SK-N-SH (cell line): ENCODE results near the gene BEX2. TPM values are rescaled to one million over a fixed set of nuclear protein-coding genes. Genes with fewer than 3 reads are reported as not detected.
"Not testable (repeated sequence)": the region's sequence is repeated elsewhere in the genome, so short reads cannot be mapped to it uniquely, and the experiment has no call there.

Experiments used
- CTCF ChIA-PET: fragments of 300-600, 350-600 bp; formaldehyde crosslinking; extraction: SDS; loops from one replicate; lab custom pipeline; 2021; lab: Yijun Ruan, JAX
- POLR2A ChIA-PET: fragments of 350-600 bp; sonication (Branson Sonifier 250); formaldehyde crosslinking; extraction: SDS; loops from one replicate; lab custom pipeline; 2020; ENCODE audit warnings: antibody characterized with exemption, inconsistent platforms; lab: Yijun Ruan, JAX
- DNase-seq: peaks from one replicate; pipeline ENCODE4 v3.0.0; 2012
- H2AFZ ChIP-seq: fragments of 200-600 bp; sonication (generic); 2 replicates; pipeline ENCODE4 v1.8.1; 2016; ENCODE audit warnings: antibody characterized with exemption, mild to moderate bottlenecking, low read depth
- H3F3A ChIP-seq: fragments of 200-600 bp; sonication (generic); replicated peaks from 2 replicates; pipeline ENCODE3; 2016; ENCODE audit warnings: antibody characterized with exemption, mild to moderate bottlenecking; ENCODE audit not compliant: insufficient read depth
- H3K27ac ChIP-seq, 2 experiments: fragments of 200-500 bp in 1 of 2; fragments of 200-600 bp in 1 of 2; sonication (Bioruptor generic) in 1 of 2; sonication (generic), shearing (Covaris generic) in 1 of 2; 2 replicates each; pipeline versions ENCODE4 v1.5.1 to v1.6.1; 2014 to 2016; ENCODE audit warnings: low read depth in 2 of 2, inconsistent platforms in 1 of 2, low read length in 1 of 2, mild to moderate bottlenecking in 1 of 2, mixed read lengths in 1 of 2
- H3K27me3 ChIP-seq: fragments of 200-600 bp; sonication (generic), shearing (Covaris generic); 2 replicates; pipeline ENCODE4 v1.6.1; 2016; ENCODE audit warnings: mixed run types; ENCODE audit not compliant: insufficient read depth
- H3K36me3 ChIP-seq, 2 experiments: fragments of 200-500 bp in 1 of 2; fragments of 200-600 bp in 1 of 2; sonication (Bioruptor generic) in 1 of 2; sonication (generic) in 1 of 2; replicated peaks in 1 of 2; 2 replicates each; pipeline versions ENCODE3 to v1.5.1; 2014 to 2016; ENCODE audit warnings: low read length in 1 of 2, mild to moderate bottlenecking in 1 of 2; ENCODE audit not compliant: insufficient read depth in 2 of 2, control insufficient read depth in 1 of 2
- H3K4me1 ChIP-seq, 2 experiments: fragments of 200-500 bp in 1 of 2; fragments of 200-600 bp in 1 of 2; sonication (Bioruptor generic) in 1 of 2; sonication (generic), shearing (Covaris generic) in 1 of 2; 2 replicates each; pipeline versions ENCODE4 v1.5.1 to v1.6.1; 2014 to 2016; ENCODE audit warnings: low read depth in 1 of 2, low read length in 1 of 2, mixed run types in 1 of 2; ENCODE audit not compliant: insufficient read depth in 2 of 2, control insufficient read depth in 1 of 2
- H3K4me2 ChIP-seq: fragments of 200-600 bp; sonication (generic), shearing (Covaris generic); 2 replicates; pipeline ENCODE4 v1.6.1; 2017; ENCODE audit warnings: mixed run types
- H3K4me3 ChIP-seq, 2 experiments: fragments of 200-500 bp in 1 of 2; fragments of 200-600 bp in 1 of 2; sonication (Bioruptor generic) in 1 of 2; sonication (generic), shearing (Covaris generic) in 1 of 2; 2 replicates each; pipeline versions ENCODE4 v1.5.1 to v1.8.1; 2014 to 2016; ENCODE audit warnings: low read depth in 2 of 2, inconsistent platforms in 1 of 2, low read length in 1 of 2, mild to moderate bottlenecking in 1 of 2, mixed read lengths in 1 of 2, moderate library complexity in 1 of 2
- H3K79me2 ChIP-seq: fragments of 200-600 bp; sonication (generic); 2 replicates; pipeline ENCODE4 v1.8.1; 2017; ENCODE audit warnings: mild to moderate bottlenecking; ENCODE audit not compliant: insufficient read depth
- H3K9ac ChIP-seq: fragments of 200-600 bp; sonication (generic); 2 replicates; pipeline ENCODE4 v1.6.1; 2017; ENCODE audit warnings: mixed run types
- H3K9me2 ChIP-seq: fragments of 200-600 bp; sonication (generic); 2 replicates; pipeline ENCODE4 v1.6.1; 2017; ENCODE audit warnings: mixed run types
- H3K9me3 ChIP-seq: fragments of 200-600 bp; sonication (generic); 2 replicates; pipeline ENCODE4 v1.6.1; 2017; ENCODE audit warnings: mixed run types, mild to moderate bottlenecking, moderate library complexity
- H4K20me1 ChIP-seq: fragments of 200-600 bp; sonication (generic); 2 replicates; pipeline ENCODE4 v1.6.1; 2017; ENCODE audit warnings: mild to moderate bottlenecking, mixed run types; ENCODE audit not compliant: insufficient read depth
- ELF1 ChIP-seq: IDR thresholded peaks from 2 replicates; pipeline ENCODE4 v1.4.0; 2012
- EP300 ChIP-seq, 2 experiments: IDR thresholded peaks; 2 replicates each; pipeline versions ENCODE4 v1.4.0 to v1.6.1; 2012; ENCODE audit warnings: borderline replicate concordance in 1 of 2, low read depth in 1 of 2, low read length in 1 of 2
- PBX3 ChIP-seq: IDR thresholded peaks from 2 replicates; pipeline ENCODE4; 2012
- REST ChIP-seq: IDR thresholded peaks from 2 replicates; pipeline ENCODE4 v1.6.1; 2012; ENCODE audit warnings: mild to moderate bottlenecking, low read depth, low read length, moderate library complexity
- TAF1 ChIP-seq: IDR thresholded peaks from 2 replicates; pipeline ENCODE4 v1.6.1; 2012; ENCODE audit warnings: low read depth, mild to moderate bottlenecking, low read length, moderate library complexity, borderline replicate concordance
- TCF12 ChIP-seq: IDR thresholded peaks from 2 replicates; pipeline ENCODE4 v1.4.0; 2012
- YY1 ChIP-seq: IDR thresholded peaks from 2 replicates; pipeline ENCODE4 v1.4.0; 2012; ENCODE audit warnings: low read depth, mild to moderate bottlenecking
- WGBS: methylation state at CpG from one replicate; pipeline ENCODE4 v1.1.6; 2017; ENCODE audit warnings: low lambda C conversion rate; 5-methylcytosine and 5-hydroxymethylcytosine counted together
- polyA plus RNA-seq, 3 experiments: library from polyadenylated mRNA; depleted of rRNA; stranded (reverse); fragments of >200 nt; gene quantifications; 2 replicates each; pipeline ENCODE4 v1.2.3, GENCODE V29; 2012

The BEX2 gene
- polyA plus RNA-seq, 1 of the 3 experiments (the other 2 are of a cell fraction) = 36.9 TPM

- TF ChIP-seq TAF1 = no peak
- TF ChIP-seq YY1 = no peak
- TF ChIP-seq ELF1 = no peak
- TF ChIP-seq PBX3 = no peak
Observed at GRCh38 chrX:103360092-103360491, 49.3 kb upstream of the BEX2 start (continued).

GRCh38 chrX:103359605-103360004 is 48.8 kb upstream of the BEX2 start:
- WGBS = 54% methylated on average over 3 of the region's 3 CpGs
- CTCF ChIA-PET, H3K4me1 ChIP-seq, DNase-seq, POLR2A ChIA-PET, H3K36me3 ChIP-seq, H3K9ac ChIP-seq, H4K20me1 ChIP-seq, H3K4me3 ChIP-seq, H3K27me3 ChIP-seq, H3F3A ChIP-seq, H3K4me2 ChIP-seq, H2AFZ ChIP-seq, H3K9me3 ChIP-seq, H3K9me2 ChIP-seq, H3K27ac ChIP-seq: not testable (repeated sequence)
- peaks cover 26% of the 10 kb centered on the region for H3K79me2 ChIP-seq

GRCh38 chrX:103357871-103358270 is 47.1 kb upstream of the BEX2 start:
- Histone ChIP-seq H2AFZ (no peak overlapping the region), H3K4me3 (peak overlapping the region; percentile 69 to 74), H3K27me3 (no peaks in the 10 kb centered on the region), H3K79me2 (peaks cover 26% of the 10 kb centered on the region), H3K4me2 (peak overlapping the region; percentile 84), H3K4me1 (peaks cover 0 to 3% of the 10 kb centered on the region in 2 experiments; a peak in 2 of 4 replicates), H3K9me2 (no peaks in the 10 kb centered on the region), H3F3A (no peaks in the 10 kb centered on the region), H3K27ac (no peak overlapping the region), H4K20me1 (no peaks in the 10 kb centered on the region), H3K9me3 (no peaks in the 10 kb centered on the region), H3K36me3 (peaks cover 7 to 9% of the 10 kb centered on the region in 2 experiments), H3K9ac (peak overlapping the region; percentile 93; the same call in 1 of the 2 replicates)
- no peak for DNase-seq
- WGBS = 50% methylated on average over 2 of the region's 2 CpGs
- CTCF ChIA-PET = no interaction called here
- TF ChIP-seq REST = no peak
- TF ChIP-seq EP300 (IDR thresholded peaks at IDR 0.05; ENCODE audit: borderline replicate concordance in 1 of 2, low read depth in 1 of 2, low read length in 1 of 2) = no peak
- no peak for TF ChIP-seq TCF12
- POLR2A ChIA-PET = no interaction called here
